Sigmoid colon (tissue), 7 donors: ENCODE data around the gene CCDC187. TPM values are rescaled to one million over a fixed set of nuclear protein-coding genes. Genes with fewer than 3 reads are reported as not detected.

ENCODE experiments used
- DNase-seq: peaks from one replicate; pipeline ENCODE4 v3.0.0-alpha.2; 2019
- H3K27ac ChIP-seq, 4 donors: fragments of 200-600 bp; sonication (generic); one replicate each; pipeline ENCODE4 v1.5.1; 2016 to 2019; ENCODE audit warnings: mild to moderate bottlenecking in 1 of 4
- H3K27me3 ChIP-seq, 3 donors: fragments of 200-600 bp; sonication (generic); one replicate each; pipeline ENCODE4 v1.5.1; 2019; ENCODE audit warnings: mild to moderate bottlenecking in 1 of 3
- H3K36me3 ChIP-seq, 4 donors: fragments of 200-600 bp; sonication (generic); one replicate each; pipeline ENCODE4 v1.5.1; 2016 to 2019
- H3K4me1 ChIP-seq, 4 donors: fragments of 200-600 bp; sonication (generic); one replicate each; pipeline ENCODE4 v1.5.1; 2017 to 2019
- H3K4me3 ChIP-seq, 4 donors: fragments of 200-600 bp; sonication (generic); one replicate each; pipeline ENCODE4 v1.5.1; 2017 to 2019; ENCODE audit warnings: mild to moderate bottlenecking in 2 of 4, moderate library complexity in 1 of 4
- H3K9me3 ChIP-seq, 4 donors: fragments of 200-600 bp in 3 of 4; sonication (generic) in 3 of 4; one replicate each; pipeline versions ENCODE4 v1.5.1 to v1.6.1; 2013 to 2019
- CTCF ChIP-seq, 4 experiments: fragments of 450-650 bp in 3 of 4; fragments of 200-600 bp in 1 of 4; IDR thresholded peaks; one replicate each; pipeline ENCODE4 v1.5.1; 2016 to 2019; ENCODE audit warnings: antibody characterized with exemption in 4 of 4, mild to moderate bottlenecking in 3 of 4, moderate library complexity in 2 of 4
- EP300 ChIP-seq, 4 donors: sonication (generic); formaldehyde crosslinking; IDR thresholded peaks; one replicate each; pipeline ENCODE4 v1.6.1; 2017; ENCODE audit warnings: antibody characterized with exemption in 4 of 4
- POLR2A ChIP-seq, 2 donors: fragments of 450-650 bp; IDR thresholded peaks; one replicate each; pipeline ENCODE4 v1.6.1; 2016; ENCODE audit warnings: antibody characterized with exemption in 2 of 2, mild to moderate bottlenecking in 2 of 2, moderate library complexity in 2 of 2
- POLR2AphosphoS5 ChIP-seq, 4 donors: sonication (generic); formaldehyde crosslinking; IDR thresholded peaks; one replicate each; pipeline ENCODE4 v1.6.1; 2017; ENCODE audit warnings: antibody characterized with exemption in 4 of 4
- WGBS, 2 donors: extraction: QIAGEN DNeasy Blood & Tissue Kit; methylation state at CpG; one replicate each; pipeline ENCODE4 v1.1.7; 2013; 5-methylcytosine and 5-hydroxymethylcytosine counted together
- intact Hi-C: fragments of 100-400 bp; cut with DNase I; formaldehyde crosslinking; loops from one replicate; pipeline ENCODE4 v1.15.1; 2023
- polyA plus RNA-seq, 3 donors: library from polyadenylated mRNA; stranded (reverse); fragments of 200-250 nt; gene quantifications; one replicate each; pipeline ENCODE4 v1.2.3, GENCODE V29; 2013
- total RNA-seq, 4 donors: library from RNA; depleted of rRNA; stranded (reverse); fragments of >200 nt; gene quantifications; one replicate each; pipeline ENCODE4 v1.1.0, GENCODE V29; 2016
- donor health status: healthy with polysubstance abuse.
- donor health status: Bipolar disorder and iron deficiency.
- donor health status: healthy.

Gene CCDC187
- total and polyA plus RNA-seq, 7 donors = 0.32 TPM; not detected in 6

GRCh38 chr9:136343121-136343883, 39.4 kb upstream of the CCDC187 start:
- Histone ChIP-seq H3K27ac (peak overlapping the region; percentile 48 to 74 (median 62)), H3K4me1 (peaks cover 0 to 37% (median 24%) of the 10 kb centered on the region in 4 donors), H3K4me3 (peak overlapping the region in 3 of 4 donors; percentile 53 to 59 (median 57)), H3K9me3 (no peaks in the 10 kb centered on the region), H3K36me3 (peaks cover 0 to 11% (median 0%) of the 10 kb centered on the region in 4 donors), H3K27me3 (no peaks in the 10 kb centered on the region)
- no peak for DNase-seq
- TF ChIP-seq POLR2AphosphoS5 (IDR thresholded peaks at IDR 0.05) (no peak), CTCF (IDR thresholded peaks at IDR 0.05) (no peak), POLR2A (IDR thresholded peaks at IDR 0.05) (no peak), EP300 (IDR thresholded peaks at IDR 0.05) (no peak)
- WGBS, 2 donors = 45 to 72% methylated on average over 23 of the region's 23 CpGs
- intact Hi-C loops = no loop called here

GRCh38 chr9:136342181-136343120, 38.6 kb upstream of the CCDC187 start:
- TF ChIP-seq CTCF (IDR thresholded peaks at IDR 0.05) (no peak), POLR2AphosphoS5 (IDR thresholded peaks at IDR 0.05) (peak in 3 of 4 donors; percentile 13 to 36 (median 33)), POLR2A (IDR thresholded peaks at IDR 0.05) (no peak), EP300 (IDR thresholded peaks at IDR 0.05) (no peak)
- peak overlapping the region; percentile 48 to 74 (median 62) for H3K27ac ChIP-seq
- no peaks in the 10 kb centered on the region for H3K27me3 ChIP-seq
- peak overlapping the region; percentile 32 to 59 (median 55) for H3K4me3 ChIP-seq
- H3K4me1 ChIP-seq = peaks cover 0 to 37% (median 24%) of the 10 kb centered on the region in 4 donors
- intact Hi-C loops = no loop called here
- WGBS, 2 donors = 8 to 34% methylated on average over 60 of the region's 60 CpGs
- peak; percentile 93 for DNase-seq
- peaks cover 0 to 19% (median under 1%) of the 10 kb centered on the region in 4 donors for H3K36me3 ChIP-seq
- H3K9me3 ChIP-seq = no peaks in the 10 kb centered on the region

- Histone ChIP-seq H3K4me3 (peak overlapping the region in 2 of 4 donors; percentile 57 to 59), H3K27me3 (no peaks in the 10 kb centered on the region), H3K9me3 (no peaks in the 10 kb centered on the region), H3K27ac (peak overlapping the region in 2 of 4 donors; percentile 67 to 74), H3K36me3 (peaks cover 0 to 26% (median 3%) of the 10 kb centered on the region in 4 donors), H3K4me1 (peaks cover 0 to 37% (median 24%) of the 10 kb centered on the region in 4 donors)
- intact Hi-C loops = no loop called here
- 51 to 86% methylated on average over 10 of the region's 10 CpGs for WGBS, 2 donors
- no peak for DNase-seq
- TF ChIP-seq CTCF (IDR thresholded peaks at IDR 0.05) (no peak), EP300 (IDR thresholded peaks at IDR 0.05) (no peak), POLR2AphosphoS5 (IDR thresholded peaks at IDR 0.05) (no peak), POLR2A (IDR thresholded peaks at IDR 0.05) (no peak)
These were observed 37.9 kb upstream of the CCDC187 start for GRCh38 chr9:136341769-136342168.

- no peak for DNase-seq
- 82 to 91% methylated on average over 18 of the region's 18 CpGs for WGBS, 2 donors
- Histone ChIP-seq H3K4me3 (no peak overlapping the region), H3K27ac (no peak overlapping the region), H3K36me3 (peaks cover 0 to 32% (median 3%) of the 10 kb centered on the region in 4 donors), H3K4me1 (peaks cover 0 to 33% (median 23%) of the 10 kb centered on the region in 4 donors), H3K9me3 (no peaks in the 10 kb centered on the region), H3K27me3 (no peaks in the 10 kb centered on the region)
- intact Hi-C loops = no loop called here
- no peak for TF ChIP-seq POLR2A (IDR thresholded peaks at IDR 0.05)
- TF ChIP-seq POLR2AphosphoS5 (IDR thresholded peaks at IDR 0.05) = no peak
- TF ChIP-seq CTCF (IDR thresholded peaks at IDR 0.05) = no peak
- TF ChIP-seq EP300 (IDR thresholded peaks at IDR 0.05) = no peak
These were observed 37.3 kb upstream of the CCDC187 start for GRCh38 chr9:136341042-136341655.
